A673 (cell line): ENCODE results near the gene DMGDH. TPM values are rescaled to one million over a fixed set of nuclear protein-coding genes. Genes with fewer than 3 reads are reported as not detected.
A peak's percentile ranks its signal among the peaks of the same experiment; 100 is the strongest.

Experiments used
- BruUV-seq: library from RNA; stranded (reverse); fragments of 400-500 nt; replicated peaks from 2 replicates; lab custom pipeline; 2021; lab: Mats Ljungman, UMichigan
- CTCF ChIA-PET: fragments of 300-600 bp; sonication (Branson Sonifier 250); formaldehyde crosslinking; loops from one replicate; lab custom pipeline; 2022; ENCODE audit warnings: antibody characterized with exemption; lab: Charles Lee
- POLR2A ChIA-PET: fragments of 300-600 bp; sonication (Branson Sonifier 250); formaldehyde crosslinking; loops from one replicate; lab custom pipeline; 2022; ENCODE audit warnings: antibody characterized with exemption; ENCODE audit not compliant: low non-redundant PET; lab: Charles Lee
- DNase-seq: peaks from one replicate; pipeline ENCODE4 v3.0.0-alpha.2; 2015; ENCODE audit warnings: low spot score
- H3K27ac ChIP-seq: fragments of 200-600 bp; sonication (generic); 2 replicates; pipeline ENCODE4 v1.5.1; 2016; ENCODE audit warnings: mixed run types, low read depth, mild to moderate bottlenecking, mixed read lengths, antibody characterized with exemption, low read length; ENCODE audit not compliant: poor library complexity, severe bottlenecking
- H3K27me3 ChIP-seq: fragments of 200-600 bp; sonication (generic); replicated peaks from 2 replicates; pipeline ENCODE4 v1.6.1; 2017; ENCODE audit warnings: mixed run types, low read depth, mild to moderate bottlenecking, mixed read lengths, antibody characterized with exemption, low read length; ENCODE audit not compliant: insufficient read depth, poor library complexity
- H3K36me3 ChIP-seq: fragments of 200-600 bp; sonication (generic); 2 replicates; pipeline ENCODE4 v1.6.1; 2016; ENCODE audit warnings: mixed run types, mild to moderate bottlenecking, mixed read lengths, antibody characterized with exemption, low read length; ENCODE audit not compliant: insufficient read depth, poor library complexity, severe bottlenecking
- H3K4me1 ChIP-seq: fragments of 200-600 bp; sonication (generic); 2 replicates; pipeline ENCODE4 v1.6.1; 2017; ENCODE audit warnings: mixed run types, mild to moderate bottlenecking, mixed read lengths, antibody characterized with exemption, low read length; ENCODE audit not compliant: insufficient read depth, poor library complexity, severe bottlenecking
- H3K4me3 ChIP-seq: fragments of 200-600 bp; sonication (generic); 2 replicates; pipeline ENCODE4 v1.5.1; 2016; ENCODE audit warnings: low read depth, mixed run types, mild to moderate bottlenecking, mixed read lengths, low read length; ENCODE audit not compliant: poor library complexity, severe bottlenecking
- H3K9me3 ChIP-seq: fragments of 200-600 bp; sonication (generic); 2 replicates; pipeline ENCODE4 v1.6.1; 2016; ENCODE audit warnings: mixed run types, low read depth, mild to moderate bottlenecking, mixed read lengths, antibody characterized with exemption, low read length; ENCODE audit not compliant: poor library complexity, severe bottlenecking
- CTCF ChIP-seq: fragments of 300-800, 200-600 bp; sonication (generic); conservative IDR thresholded peaks from 2 replicates; pipeline ENCODE4 v1.5.1; 2017; ENCODE audit warnings: low read depth, mild to moderate bottlenecking, antibody characterized with exemption, low read length, moderate library complexity, mixed read lengths
- EZH2 ChIP-seq: fragments of 200-600 bp; sonication (generic); IDR thresholded peaks from 2 replicates; pipeline ENCODE4 v1.6.1; 2017; ENCODE audit warnings: borderline replicate concordance, low read depth, mild to moderate bottlenecking, mixed read lengths, antibody characterized with exemption, low read length; ENCODE audit not compliant: poor library complexity, severe bottlenecking
- intact Hi-C: fragments of 100-400 bp; cut with micrococcal nuclease; formaldehyde crosslinking; loops from one replicate; pipeline ENCODE4 v1.10.0; 2022; ENCODE audit not compliant: unreplicated experiment
- total RNA-seq: library from RNA; stranded (reverse); gene quantifications from 2 replicates; pipeline ENCODE4 v1.2.3, GENCODE V29; 2021

Gene DMGDH
- total RNA-seq, 1 experiment from 2014 or later, result 0.15 TPM

- intact Hi-C loops, result no loop called here
- Histone ChIP-seq H3K9me3 (no peaks in the 10 kb centered on the region), H3K36me3 (no peaks in the 10 kb centered on the region), H3K27me3 (no peaks in the 10 kb centered on the region), H3K4me1 (no peaks in the 10 kb centered on the region), H3K27ac (no peak overlapping the region), H3K4me3 (no peak overlapping the region)
- no peak for DNase-seq
- POLR2A ChIA-PET, result no interaction called here
- TF ChIP-seq CTCF (no peak), EZH2 (no peak)
- no TSS peak for BruUV-seq
- CTCF ChIA-PET, result no interaction called here
Measured at GRCh38 chr5:79031485-79031867, 38.0 kb downstream of the DMGDH start.

- ChIA-PET POLR2A (no interaction called here), CTCF (interaction anchor here (0.7 kb wide), 1 partner anchor 1465 kb away, joined by 6 read pairs; no protein-coding TSS in a partner anchor)
- Histone ChIP-seq H3K36me3 (no peaks in the 10 kb centered on the region), H3K9me3 (no peaks in the 10 kb centered on the region), H3K4me3 (no peak overlapping the region), H3K27ac (no peak overlapping the region), H3K27me3 (no peaks in the 10 kb centered on the region), H3K4me1 (no peaks in the 10 kb centered on the region)
- no peak for DNase-seq
- intact Hi-C loops, result no loop called here
- no peak for TF ChIP-seq EZH2
- TF ChIP-seq CTCF, result no peak
- BruUV-seq, result no TSS peak
Measured at GRCh38 chr5:79030663-79031484, 38.6 kb downstream of the DMGDH start.

- no peak overlapping the region for H3K27ac ChIP-seq
- POLR2A ChIA-PET, result no interaction called here
- H3K36me3 ChIP-seq, result no peaks in the 10 kb centered on the region
- H3K9me3 ChIP-seq, result no peaks in the 10 kb centered on the region
- H3K27me3 ChIP-seq, result no peaks in the 10 kb centered on the region
- peak overlapping the region; percentile 26 for H3K4me3 ChIP-seq
- no TSS peak for BruUV-seq
- peak; percentile 75 for DNase-seq
- intact Hi-C loops, result loop anchor here (1.0 to 10.0 kb wide), 3 partner anchors 108 to 1058 kb away; no protein-coding TSS in a partner anchor
- CTCF ChIA-PET, result interaction anchor here (0.5 to 1.6 kb wide), 12 partner anchors 8 to 1213 kb away, joined by 3 to 70 read pairs (median 5); partner anchors contain the start of gene HOMER1
- H3K4me1 ChIP-seq, result peaks cover 10% of the 10 kb centered on the region
- peak; percentile 98 for TF ChIP-seq CTCF
- TF ChIP-seq EZH2, result no peak
Measured at GRCh38 chr5:79025054-79025472, 44.4 kb downstream of the DMGDH start.
